Spinal cord (tissue), 10 donors: ENCODE results near the gene SSR3. TPM values are rescaled to one million over a fixed set of nuclear protein-coding genes. Genes with fewer than 3 reads are reported as not detected.
"Not testable (repeated sequence)": the region's sequence is repeated elsewhere in the genome, so short reads cannot be mapped to it uniquely, and the experiment has no call there.

Experiments
- DNase-seq, 6 donors: peaks; one replicate each; pipeline versions ENCODE4 v3.0.0 to v3.0.0-alpha.2; 2013 to 2015; ENCODE audit warnings: low spot score in 6 of 6, low read depth in 4 of 6
- H3K27ac ChIP-seq: one replicate; pipeline ENCODE4 v1.5.1; 2013; ENCODE audit warnings: low read depth, low read length, control low read depth
- H3K27me3 ChIP-seq: one replicate; pipeline ENCODE4 v1.6.1; 2013; ENCODE audit warnings: low read length; ENCODE audit not compliant: control insufficient read depth, insufficient read depth
- H3K36me3 ChIP-seq: one replicate; pipeline ENCODE4 v1.6.1; 2013; ENCODE audit warnings: low read length; ENCODE audit not compliant: control insufficient read depth, insufficient read depth
- H3K4me1 ChIP-seq: one replicate; pipeline ENCODE4 v1.6.1; 2013; ENCODE audit warnings: low read length; ENCODE audit not compliant: control insufficient read depth, insufficient read depth
- H3K4me3 ChIP-seq: one replicate; pipeline ENCODE4 v1.5.1; 2013; ENCODE audit warnings: low read depth, low read length, control low read depth
- H3K9me3 ChIP-seq: one replicate; pipeline ENCODE4 v1.6.1; 2013; ENCODE audit warnings: low read length; ENCODE audit not compliant: control insufficient read depth, insufficient read depth
- WGBS: methylation state at CpG from one replicate; pipeline ENCODE4 v1.1.5; 2013; ENCODE audit warnings: missing lambda C conversion rate; ENCODE audit not compliant: insufficient coverage; 5-methylcytosine and 5-hydroxymethylcytosine counted together
- polyA plus RNA-seq, 2 donors: library from polyadenylated mRNA; unstranded; fragments of 120-200 nt; gene quantifications; one replicate each; pipeline ENCODE4 v1.2.1, GENCODE V29; 2013; ENCODE audit not compliant: insufficient read length in 2 of 2
- total RNA-seq, 2 donors: library from RNA; depleted of rRNA in 1 of 2; stranded (reverse); fragments of 120-200 nt in 1 of 2; fragments of >200 nt in 1 of 2; gene quantifications; one replicate each; pipeline versions ENCODE4 v1.2.3 to v1.2.4, GENCODE V29; 2013 to 2014
- donor health status: healthy.

SSR3 gene
- total and polyA plus RNA-seq, 4 donors: 77.8 to 129 (median 97.0) TPM

DNA sequence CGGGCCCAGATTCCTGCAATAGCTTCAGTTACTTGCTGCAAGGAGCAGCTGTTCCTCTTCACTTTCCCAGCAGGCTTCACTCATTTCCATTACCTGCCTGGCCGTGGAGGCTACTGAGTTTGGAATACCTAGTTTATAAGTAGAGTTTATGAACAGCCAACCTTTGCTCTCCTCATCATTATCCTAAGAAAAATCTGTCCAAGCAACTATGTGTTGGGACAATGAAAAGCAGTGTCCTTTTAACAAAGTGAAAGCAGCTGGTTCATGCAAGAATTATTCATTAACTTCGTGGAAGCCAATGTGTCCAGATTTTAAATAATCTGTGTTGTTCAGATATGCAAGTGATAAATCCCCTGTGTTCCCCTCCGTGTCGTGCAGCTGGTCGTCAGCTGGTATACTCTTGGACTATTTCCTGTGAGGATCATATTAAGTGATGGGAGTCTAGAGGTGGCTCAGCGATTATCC is 39.3 kb upstream of the SSR3 start:
- DNase-seq: peak in 1 of 6 donors; percentile 23
- Histone ChIP-seq H3K4me1 (no peaks in the 10 kb centered on the region), H3K4me3 (no peak overlapping the region), H3K27me3 (no peaks in the 10 kb centered on the region), H3K36me3 (no peaks in the 10 kb centered on the region), H3K27ac (no peak overlapping the region), H3K9me3 (no peaks in the 10 kb centered on the region)
- 25% methylated on average over 5 of the region's 7 CpGs for WGBS

DNA sequence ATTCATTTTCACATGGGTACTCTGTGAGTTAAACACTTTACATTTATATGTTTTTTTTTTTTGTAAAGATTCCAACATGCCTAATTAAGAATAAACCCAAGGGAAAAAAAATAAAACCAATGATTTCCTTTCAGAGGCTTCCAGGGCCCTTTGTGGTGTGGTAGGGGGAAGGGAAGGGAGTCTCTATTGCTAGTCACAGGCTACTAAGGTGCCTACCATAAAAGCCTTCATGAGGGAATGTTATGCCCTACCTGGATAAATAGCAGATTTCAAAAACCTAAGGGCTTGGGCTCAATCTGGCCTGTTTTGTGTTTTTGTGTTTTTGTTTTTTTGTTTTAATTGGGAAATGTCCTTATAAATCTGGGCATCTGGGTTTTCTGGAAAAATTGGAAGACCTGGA is 38.9 kb upstream of the SSR3 start:
- peak in 1 of 6 donors; percentile 23 for DNase-seq
- H3K9me3 ChIP-seq: no peaks in the 10 kb centered on the region
- H3K36me3 ChIP-seq: no peaks in the 10 kb centered on the region
- H3K4me3 ChIP-seq: no peak overlapping the region
- H3K4me1 ChIP-seq: no peaks in the 10 kb centered on the region
- H3K27ac ChIP-seq: no peak overlapping the region
- no peaks in the 10 kb centered on the region for H3K27me3 ChIP-seq

DNA sequence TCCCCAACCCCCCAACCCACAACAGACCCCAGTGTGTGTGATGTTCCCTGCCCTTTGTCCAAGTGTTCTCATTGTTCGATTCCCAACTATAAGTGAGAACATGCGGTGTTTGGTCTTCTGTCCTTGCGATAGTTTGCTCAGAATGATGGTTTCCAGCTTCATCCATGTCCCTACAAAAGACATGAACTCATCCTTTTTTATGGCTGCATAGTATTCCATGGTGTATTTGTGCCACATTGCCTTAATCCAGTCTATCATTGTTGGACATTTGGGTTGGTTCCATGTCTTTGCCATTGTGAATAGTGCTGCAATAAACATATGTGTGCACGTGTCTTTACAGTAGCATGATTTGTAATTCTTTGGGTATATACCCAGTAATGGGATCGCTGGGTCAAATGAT is 34.9 kb upstream of the SSR3 start:
- 95% methylated on average over 2 of the region's 5 CpGs for WGBS
- not testable (repeated sequence) for H3K36me3 ChIP-seq, H3K4me1 ChIP-seq, H3K27me3 ChIP-seq, H3K4me3 ChIP-seq, DNase-seq, H3K27ac ChIP-seq, H3K9me3 ChIP-seq

DNA sequence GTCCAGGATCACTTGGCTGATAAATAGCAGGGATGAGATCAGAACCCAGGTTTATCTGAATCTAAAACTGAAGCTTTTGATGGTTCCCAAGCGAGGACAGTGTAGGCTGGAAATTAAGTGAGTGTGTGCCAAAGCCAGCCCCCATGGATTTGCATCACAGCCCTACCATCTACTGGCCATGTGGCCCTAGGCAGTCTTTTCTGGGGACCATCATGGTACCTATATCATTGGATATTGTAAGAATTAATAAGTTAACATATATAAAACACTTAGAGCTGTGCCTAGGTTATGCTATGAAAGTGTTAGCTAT is 32.8 kb upstream of the SSR3 start:
- H3K27me3 ChIP-seq: no peaks in the 10 kb centered on the region
- 33% methylated on average over 1 of the region's 1 CpG for WGBS
- H3K9me3 ChIP-seq: no peaks in the 10 kb centered on the region
- DNase-seq: no peak
- H3K27ac ChIP-seq: no peak overlapping the region
- no peaks in the 10 kb centered on the region for H3K4me1 ChIP-seq
- H3K36me3 ChIP-seq: no peaks in the 10 kb centered on the region
- H3K4me3 ChIP-seq: no peak overlapping the region

GRCh38 chr3:156586905-156587759 is 32.2 kb upstream of the SSR3 start:
- Histone ChIP-seq H3K4me1 (no peaks in the 10 kb centered on the region), H3K4me3 (no peak overlapping the region), H3K27ac (no peak overlapping the region), H3K36me3 (no peaks in the 10 kb centered on the region), H3K9me3 (no peaks in the 10 kb centered on the region), H3K27me3 (no peaks in the 10 kb centered on the region)
- DNase-seq: no peak
- no CpG with 5 or more reads among the region's 5 CpGs for WGBS

GRCh38 chr3:156583469-156583868 is 28.6 kb upstream of the SSR3 start:
- no peak for DNase-seq
- H3K36me3 ChIP-seq: no peaks in the 10 kb centered on the region
- H3K27me3 ChIP-seq: no peaks in the 10 kb centered on the region
- no peaks in the 10 kb centered on the region for H3K4me1 ChIP-seq
- H3K4me3 ChIP-seq: no peak overlapping the region
- no peaks in the 10 kb centered on the region for H3K9me3 ChIP-seq
- H3K27ac ChIP-seq: no peak overlapping the region

- H3K4me3 ChIP-seq: no peak overlapping the region
- no peak overlapping the region for H3K27ac ChIP-seq
- no peaks in the 10 kb centered on the region for H3K9me3 ChIP-seq
- 100% methylated on average over 3 of the region's 4 CpGs for WGBS
- no peaks in the 10 kb centered on the region for H3K4me1 ChIP-seq
- no peaks in the 10 kb centered on the region for H3K36me3 ChIP-seq
- no peaks in the 10 kb centered on the region for H3K27me3 ChIP-seq
- no peak for DNase-seq
Measured at GRCh38 chr3:156582532-156583183, 27.7 kb upstream of the SSR3 start.

- Histone ChIP-seq H3K4me3 (no peak overlapping the region), H3K27me3 (no peaks in the 10 kb centered on the region), H3K36me3 (no peaks in the 10 kb centered on the region), H3K9me3 (no peaks in the 10 kb centered on the region), H3K4me1 (no peaks in the 10 kb centered on the region), H3K27ac (no peak overlapping the region)
- DNase-seq: no peak
Measured at GRCh38 chr3:156581954-156582353, 27.0 kb upstream of the SSR3 start.

- H3K4me3 ChIP-seq: no peak overlapping the region
- H3K9me3 ChIP-seq: no peaks in the 10 kb centered on the region
- no peaks in the 10 kb centered on the region for H3K4me1 ChIP-seq
- WGBS: 100% methylated on average over 1 of the region's 4 CpGs
- H3K27me3 ChIP-seq: no peaks in the 10 kb centered on the region
- H3K36me3 ChIP-seq: no peaks in the 10 kb centered on the region
- no peak overlapping the region for H3K27ac ChIP-seq
- DNase-seq: no peak
Measured at GRCh38 chr3:156581033-156581432, 26.1 kb upstream of the SSR3 start.

- H3K27me3 ChIP-seq: no peaks in the 10 kb centered on the region
- no peak for DNase-seq
- no peak overlapping the region for H3K4me3 ChIP-seq
- no peaks in the 10 kb centered on the region for H3K9me3 ChIP-seq
- no peaks in the 10 kb centered on the region for H3K36me3 ChIP-seq
- H3K4me1 ChIP-seq: no peaks in the 10 kb centered on the region
- 100% methylated on average over 1 of the region's 2 CpGs for WGBS
- H3K27ac ChIP-seq: no peak overlapping the region
Measured at GRCh38 chr3:156579427-156579851, 24.5 kb upstream of the SSR3 start.
